HepG2 (cell line): ENCODE data around the gene PDGFB.

Source experiments
- CBX2 ChIP-seq, 2 experiments: fragments of 200-600 bp in 1 of 2; sonication (generic); formaldehyde crosslinking in 1 of 2; IDR thresholded peaks; 2 replicates each; pipeline versions ENCODE4 v1.7.0 to v1.8.1; 2018 to 2022; ENCODE audit warnings: low read depth in 2 of 2, low read length in 1 of 2, mild to moderate bottlenecking in 1 of 2, missing genetic modification reagents in 1 of 2
- TF ChIP-seq, protein P1 (sequence below): sonication (generic); formaldehyde crosslinking; IDR thresholded peaks from 2 replicates; pipeline ENCODE4 v1.8.0; 2022; ENCODE audit warnings: missing genetic modification reagents, mild to moderate bottlenecking, inconsistent platforms, borderline replicate concordance
- TF ChIP-seq, protein P2 (sequence below): sonication (generic); formaldehyde crosslinking; IDR thresholded peaks from 2 replicates; pipeline ENCODE4 v1.5.0; 2020; ENCODE audit warnings: mild to moderate bottlenecking, missing genetic modification reagents, moderate library complexity

- TF ChIP-seq, protein P1, sequence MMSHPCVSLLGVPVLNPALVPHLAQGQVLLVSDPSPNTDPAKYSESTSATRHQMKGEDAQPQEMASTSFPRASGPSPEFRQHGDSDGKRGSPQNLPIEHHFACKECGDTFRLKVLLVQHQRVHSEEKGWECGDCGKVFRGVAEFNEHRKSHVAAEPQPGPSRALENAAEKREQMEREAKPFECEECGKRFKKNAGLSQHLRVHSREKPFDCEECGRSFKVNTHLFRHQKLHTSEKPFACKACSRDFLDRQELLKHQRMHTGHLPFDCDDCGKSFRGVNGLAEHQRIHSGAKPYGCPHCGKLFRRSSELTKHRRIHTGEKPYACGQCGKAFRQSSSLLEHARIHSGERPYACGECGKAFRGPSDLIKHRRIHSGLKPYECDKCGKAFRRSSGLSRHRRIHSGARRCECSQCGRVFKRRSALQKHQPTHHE (CRISPR knock-in tag) = no peak
- TF ChIP-seq CBX2 (IDR thresholded peaks at IDR 0.05; ENCODE audit: low read depth, low read length) (no peak), CBX2 (CRISPR knock-in tag; IDR thresholded peaks at IDR 0.05; ENCODE audit: low read depth) (no peak)
- TF ChIP-seq, protein P2, sequence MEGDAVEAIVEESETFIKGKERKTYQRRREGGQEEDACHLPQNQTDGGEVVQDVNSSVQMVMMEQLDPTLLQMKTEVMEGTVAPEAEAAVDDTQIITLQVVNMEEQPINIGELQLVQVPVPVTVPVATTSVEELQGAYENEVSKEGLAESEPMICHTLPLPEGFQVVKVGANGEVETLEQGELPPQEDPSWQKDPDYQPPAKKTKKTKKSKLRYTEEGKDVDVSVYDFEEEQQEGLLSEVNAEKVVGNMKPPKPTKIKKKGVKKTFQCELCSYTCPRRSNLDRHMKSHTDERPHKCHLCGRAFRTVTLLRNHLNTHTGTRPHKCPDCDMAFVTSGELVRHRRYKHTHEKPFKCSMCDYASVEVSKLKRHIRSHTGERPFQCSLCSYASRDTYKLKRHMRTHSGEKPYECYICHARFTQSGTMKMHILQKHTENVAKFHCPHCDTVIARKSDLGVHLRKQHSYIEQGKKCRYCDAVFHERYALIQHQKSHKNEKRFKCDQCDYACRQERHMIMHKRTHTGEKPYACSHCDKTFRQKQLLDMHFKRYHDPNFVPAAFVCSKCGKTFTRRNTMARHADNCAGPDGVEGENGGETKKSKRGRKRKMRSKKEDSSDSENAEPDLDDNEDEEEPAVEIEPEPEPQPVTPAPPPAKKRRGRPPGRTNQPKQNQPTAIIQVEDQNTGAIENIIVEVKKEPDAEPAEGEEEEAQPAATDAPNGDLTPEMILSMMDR (CRISPR knock-in tag) = no peak
These were observed 39.6 kb upstream of the PDGFB start for GRCh38 chr22:39284142-39284980.
